Measurements from ENCODE around the gene NTSR2.

DNA sequence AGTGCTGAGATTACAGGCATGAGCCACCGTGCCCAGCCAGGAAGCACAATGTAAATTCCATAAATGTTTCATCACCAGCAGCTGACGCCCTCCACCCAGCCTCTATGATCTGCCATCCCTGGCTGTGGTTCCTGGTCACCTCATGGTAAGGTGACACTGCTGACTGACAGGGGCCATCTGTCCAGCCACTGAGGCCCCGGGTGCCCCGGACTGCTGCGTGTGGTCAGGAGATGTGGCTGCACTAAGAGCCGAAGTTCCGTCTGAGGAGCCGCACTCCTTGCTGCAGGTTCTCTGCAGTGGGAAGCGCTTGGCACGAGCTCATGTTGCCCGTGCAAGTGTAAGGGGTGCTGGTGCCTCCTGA, 10.9 kb downstream of the NTSR2 start:
- TF ChIP-seq ZNF331 (CRISPR knock-in tag; IDR thresholded peaks at IDR 0.05; ENCODE audit: low read depth) = no peak
- no peak for TF ChIP-seq EZH2 (IDR thresholded peaks at IDR 0.05; ENCODE audit: low read depth, unreplicated experiment)
- TF ChIP-seq, protein P1, sequence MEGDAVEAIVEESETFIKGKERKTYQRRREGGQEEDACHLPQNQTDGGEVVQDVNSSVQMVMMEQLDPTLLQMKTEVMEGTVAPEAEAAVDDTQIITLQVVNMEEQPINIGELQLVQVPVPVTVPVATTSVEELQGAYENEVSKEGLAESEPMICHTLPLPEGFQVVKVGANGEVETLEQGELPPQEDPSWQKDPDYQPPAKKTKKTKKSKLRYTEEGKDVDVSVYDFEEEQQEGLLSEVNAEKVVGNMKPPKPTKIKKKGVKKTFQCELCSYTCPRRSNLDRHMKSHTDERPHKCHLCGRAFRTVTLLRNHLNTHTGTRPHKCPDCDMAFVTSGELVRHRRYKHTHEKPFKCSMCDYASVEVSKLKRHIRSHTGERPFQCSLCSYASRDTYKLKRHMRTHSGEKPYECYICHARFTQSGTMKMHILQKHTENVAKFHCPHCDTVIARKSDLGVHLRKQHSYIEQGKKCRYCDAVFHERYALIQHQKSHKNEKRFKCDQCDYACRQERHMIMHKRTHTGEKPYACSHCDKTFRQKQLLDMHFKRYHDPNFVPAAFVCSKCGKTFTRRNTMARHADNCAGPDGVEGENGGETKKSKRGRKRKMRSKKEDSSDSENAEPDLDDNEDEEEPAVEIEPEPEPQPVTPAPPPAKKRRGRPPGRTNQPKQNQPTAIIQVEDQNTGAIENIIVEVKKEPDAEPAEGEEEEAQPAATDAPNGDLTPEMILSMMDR (conservative IDR thresholded peaks at IDR 0.05; ENCODE audit: low read depth in 2 of 2) = no peak
- no peak for TF ChIP-seq CREB1 (CRISPR knock-in tag; IDR thresholded peaks at IDR 0.05; ENCODE audit: low read depth)
- no peak for TF ChIP-seq EZH2phosphoT487 (IDR thresholded peaks at IDR 0.05; ENCODE audit: unreplicated experiment)
- TF ChIP-seq JUNB (IDR thresholded peaks at IDR 0.05; ENCODE audit: unreplicated experiment) = no peak
- TF ChIP-seq, protein P2, sequence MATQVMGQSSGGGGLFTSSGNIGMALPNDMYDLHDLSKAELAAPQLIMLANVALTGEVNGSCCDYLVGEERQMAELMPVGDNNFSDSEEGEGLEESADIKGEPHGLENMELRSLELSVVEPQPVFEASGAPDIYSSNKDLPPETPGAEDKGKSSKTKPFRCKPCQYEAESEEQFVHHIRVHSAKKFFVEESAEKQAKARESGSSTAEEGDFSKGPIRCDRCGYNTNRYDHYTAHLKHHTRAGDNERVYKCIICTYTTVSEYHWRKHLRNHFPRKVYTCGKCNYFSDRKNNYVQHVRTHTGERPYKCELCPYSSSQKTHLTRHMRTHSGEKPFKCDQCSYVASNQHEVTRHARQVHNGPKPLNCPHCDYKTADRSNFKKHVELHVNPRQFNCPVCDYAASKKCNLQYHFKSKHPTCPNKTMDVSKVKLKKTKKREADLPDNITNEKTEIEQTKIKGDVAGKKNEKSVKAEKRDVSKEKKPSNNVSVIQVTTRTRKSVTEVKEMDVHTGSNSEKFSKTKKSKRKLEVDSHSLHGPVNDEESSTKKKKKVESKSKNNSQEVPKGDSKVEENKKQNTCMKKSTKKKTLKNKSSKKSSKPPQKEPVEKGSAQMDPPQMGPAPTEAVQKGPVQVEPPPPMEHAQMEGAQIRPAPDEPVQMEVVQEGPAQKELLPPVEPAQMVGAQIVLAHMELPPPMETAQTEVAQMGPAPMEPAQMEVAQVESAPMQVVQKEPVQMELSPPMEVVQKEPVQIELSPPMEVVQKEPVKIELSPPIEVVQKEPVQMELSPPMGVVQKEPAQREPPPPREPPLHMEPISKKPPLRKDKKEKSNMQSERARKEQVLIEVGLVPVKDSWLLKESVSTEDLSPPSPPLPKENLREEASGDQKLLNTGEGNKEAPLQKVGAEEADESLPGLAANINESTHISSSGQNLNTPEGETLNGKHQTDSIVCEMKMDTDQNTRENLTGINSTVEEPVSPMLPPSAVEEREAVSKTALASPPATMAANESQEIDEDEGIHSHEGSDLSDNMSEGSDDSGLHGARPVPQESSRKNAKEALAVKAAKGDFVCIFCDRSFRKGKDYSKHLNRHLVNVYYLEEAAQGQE (IDR thresholded peaks at IDR 0.05; ENCODE audit: unreplicated experiment) = no peak
- no peak for TF ChIP-seq POLR2AphosphoS5 (IDR thresholded peaks at IDR 0.05; ENCODE audit: low read depth)
- TF ChIP-seq STAT1 (IDR thresholded peaks at IDR 0.05; ENCODE audit: unreplicated experiment) = no peak
- TF ChIP-seq NANOG (IDR thresholded peaks at IDR 0.05; ENCODE audit: borderline replicate concordance) = no peak
